ENCODE measurements around the gene ACTL10. TPM values are rescaled to one million over a fixed set of nuclear protein-coding genes. Genes with fewer than 3 reads are reported as not detected.

Gene ACTL10
- total and polyA plus RNA-seq, 2 of the 13 experiments (the other 11 are each of a cell fraction or from before 2014, with no cell fraction given) = not detected

DNA sequence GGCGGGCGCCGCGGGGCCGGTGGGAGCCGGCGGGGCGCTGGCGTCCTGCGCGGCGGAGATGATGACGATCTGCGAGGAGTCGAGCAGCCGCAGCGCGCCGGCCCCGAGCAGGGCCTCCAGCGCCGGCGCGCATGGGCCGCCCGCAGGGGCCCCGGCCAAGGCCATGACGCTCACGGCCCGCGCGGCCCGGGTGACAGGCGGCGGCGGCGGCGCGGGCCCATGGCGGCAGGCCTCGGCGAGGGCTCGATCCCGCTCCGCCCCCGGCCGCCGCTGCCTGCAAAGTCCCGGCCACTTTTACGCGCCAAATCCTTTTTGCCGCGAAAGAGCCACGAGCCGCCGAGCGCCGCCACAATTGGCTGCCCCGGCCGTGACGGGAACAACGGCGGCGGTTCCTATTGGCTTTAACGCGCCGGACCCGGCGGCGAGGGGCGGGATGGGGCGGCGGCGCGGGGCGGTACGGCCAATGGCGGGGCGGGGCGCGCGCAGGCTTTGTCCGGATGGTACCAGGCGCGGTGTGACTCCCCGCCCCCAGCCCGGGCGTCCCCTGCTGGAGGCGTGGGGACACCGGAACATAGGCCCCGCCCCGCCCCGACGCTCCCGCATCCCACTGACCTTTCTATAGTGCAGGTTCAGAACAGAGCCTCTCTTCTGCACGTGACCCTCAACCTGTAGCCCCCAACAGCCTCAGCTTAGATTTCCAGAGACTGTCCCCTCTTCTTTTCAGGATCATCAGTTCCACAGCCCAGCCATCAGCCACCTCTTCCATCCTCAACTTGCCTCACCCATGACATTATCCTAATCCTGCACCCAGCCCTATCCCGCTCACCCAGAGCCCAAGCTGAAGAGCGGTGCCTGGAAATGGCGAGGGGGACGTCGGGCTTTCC lies 19.6 kb downstream of the ACTL10 start, which contains the start of gene E2F1 (continued):
- TF ChIP-seq, protein P1, sequence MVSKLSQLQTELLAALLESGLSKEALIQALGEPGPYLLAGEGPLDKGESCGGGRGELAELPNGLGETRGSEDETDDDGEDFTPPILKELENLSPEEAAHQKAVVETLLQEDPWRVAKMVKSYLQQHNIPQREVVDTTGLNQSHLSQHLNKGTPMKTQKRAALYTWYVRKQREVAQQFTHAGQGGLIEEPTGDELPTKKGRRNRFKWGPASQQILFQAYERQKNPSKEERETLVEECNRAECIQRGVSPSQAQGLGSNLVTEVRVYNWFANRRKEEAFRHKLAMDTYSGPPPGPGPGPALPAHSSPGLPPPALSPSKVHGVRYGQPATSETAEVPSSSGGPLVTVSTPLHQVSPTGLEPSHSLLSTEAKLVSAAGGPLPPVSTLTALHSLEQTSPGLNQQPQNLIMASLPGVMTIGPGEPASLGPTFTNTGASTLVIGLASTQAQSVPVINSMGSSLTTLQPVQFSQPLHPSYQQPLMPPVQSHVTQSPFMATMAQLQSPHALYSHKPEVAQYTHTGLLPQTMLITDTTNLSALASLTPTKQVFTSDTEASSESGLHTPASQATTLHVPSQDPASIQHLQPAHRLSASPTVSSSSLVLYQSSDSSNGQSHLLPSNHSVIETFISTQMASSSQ (IDR thresholded peaks at IDR 0.05; ENCODE audit: low read depth) = no peak
- TF ChIP-seq, protein P1 (CRISPR knock-in tag; IDR thresholded peaks at IDR 0.05; ENCODE audit: borderline replicate concordance) = peak; percentile 32; the same call in 1 of the 2 replicates
- TF ChIP-seq, protein P2, sequence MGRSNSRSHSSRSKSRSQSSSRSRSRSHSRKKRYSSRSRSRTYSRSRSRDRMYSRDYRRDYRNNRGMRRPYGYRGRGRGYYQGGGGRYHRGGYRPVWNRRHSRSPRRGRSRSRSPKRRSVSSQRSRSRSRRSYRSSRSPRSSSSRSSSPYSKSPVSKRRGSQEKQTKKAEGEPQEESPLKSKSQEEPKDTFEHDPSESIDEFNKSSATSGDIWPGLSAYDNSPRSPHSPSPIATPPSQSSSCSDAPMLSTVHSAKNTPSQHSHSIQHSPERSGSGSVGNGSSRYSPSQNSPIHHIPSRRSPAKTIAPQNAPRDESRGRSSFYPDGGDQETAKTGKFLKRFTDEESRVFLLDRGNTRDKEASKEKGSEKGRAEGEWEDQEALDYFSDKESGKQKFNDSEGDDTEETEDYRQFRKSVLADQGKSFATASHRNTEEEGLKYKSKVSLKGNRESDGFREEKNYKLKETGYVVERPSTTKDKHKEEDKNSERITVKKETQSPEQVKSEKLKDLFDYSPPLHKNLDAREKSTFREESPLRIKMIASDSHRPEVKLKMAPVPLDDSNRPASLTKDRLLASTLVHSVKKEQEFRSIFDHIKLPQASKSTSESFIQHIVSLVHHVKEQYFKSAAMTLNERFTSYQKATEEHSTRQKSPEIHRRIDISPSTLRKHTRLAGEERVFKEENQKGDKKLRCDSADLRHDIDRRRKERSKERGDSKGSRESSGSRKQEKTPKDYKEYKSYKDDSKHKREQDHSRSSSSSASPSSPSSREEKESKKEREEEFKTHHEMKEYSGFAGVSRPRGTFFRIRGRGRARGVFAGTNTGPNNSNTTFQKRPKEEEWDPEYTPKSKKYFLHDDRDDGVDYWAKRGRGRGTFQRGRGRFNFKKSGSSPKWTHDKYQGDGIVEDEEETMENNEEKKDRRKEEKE (IDR thresholded peaks at IDR 0.05) = no peak
- TF ChIP-seq IRF2 (CRISPR knock-in tag; IDR thresholded peaks at IDR 0.05) (peak; percentile 55; the same call in 1 of the 2 replicates), KLF13 (CRISPR knock-in tag; IDR thresholded peaks at IDR 0.05) (no peak), FOXM1 (CRISPR knock-in tag; IDR thresholded peaks at IDR 0.05) (peak; percentile 86; the same call in 1 of the 2 replicates), HNRNPLL (IDR thresholded peaks at IDR 0.05; ENCODE audit: low read depth, low read length, poor library complexity, severe bottlenecking) (no peak), SKI (IDR thresholded peaks at IDR 0.05; ENCODE audit: partially characterized antibody) (peak; percentile 8), MTERF4 (CRISPR knock-in tag; IDR thresholded peaks at IDR 0.05) (peak; percentile 39; the same call in 1 of the 2 replicates), ZNF713 (CRISPR knock-in tag; IDR thresholded peaks at IDR 0.05) (peak; percentile 93; the same call in 1 of the 2 replicates), CCDC6 (CRISPR knock-in tag; IDR thresholded peaks at IDR 0.05) (peak; percentile 98), ZNF205 (CRISPR knock-in tag; IDR thresholded peaks at IDR 0.05) (peak; percentile 76; the same call in 1 of the 2 replicates), ZNF446 (CRISPR knock-in tag; IDR thresholded peaks at IDR 0.05) (peak; percentile 82; the same call in 1 of the 2 replicates), HOXA9 (CRISPR knock-in tag; IDR thresholded peaks at IDR 0.05; ENCODE audit: borderline replicate concordance) (peak; percentile 98), JARID2 (CRISPR knock-in tag; IDR thresholded peaks at IDR 0.05; ENCODE audit: insufficient replicate concordance) (peak; percentile 40), MZF1 (CRISPR knock-in tag; IDR thresholded peaks at IDR 0.05; ENCODE audit: borderline replicate concordance) (peak; percentile 63; the same call in 1 of the 2 replicates), CHD4 (IDR thresholded peaks at IDR 0.05; ENCODE audit: borderline replicate concordance, low read length) (no peak), ZNF777 (CRISPR knock-in tag; IDR thresholded peaks at IDR 0.05) (peak; percentile 56; the same call in 1 of the 2 replicates), CBX5 (CRISPR knock-in tag; IDR thresholded peaks at IDR 0.05; ENCODE audit: borderline replicate concordance) (no peak), CHCHD3 (CRISPR knock-in tag; IDR thresholded peaks at IDR 0.05) (peak; percentile 40; the same call in 1 of the 2 replicates), ZIK1 (CRISPR knock-in tag; IDR thresholded peaks at IDR 0.05; ENCODE audit: borderline replicate concordance, low read depth) (peak; percentile 71; the same call in 1 of the 2 replicates)
